ENCODE data around the gene B9D1.

DNA sequence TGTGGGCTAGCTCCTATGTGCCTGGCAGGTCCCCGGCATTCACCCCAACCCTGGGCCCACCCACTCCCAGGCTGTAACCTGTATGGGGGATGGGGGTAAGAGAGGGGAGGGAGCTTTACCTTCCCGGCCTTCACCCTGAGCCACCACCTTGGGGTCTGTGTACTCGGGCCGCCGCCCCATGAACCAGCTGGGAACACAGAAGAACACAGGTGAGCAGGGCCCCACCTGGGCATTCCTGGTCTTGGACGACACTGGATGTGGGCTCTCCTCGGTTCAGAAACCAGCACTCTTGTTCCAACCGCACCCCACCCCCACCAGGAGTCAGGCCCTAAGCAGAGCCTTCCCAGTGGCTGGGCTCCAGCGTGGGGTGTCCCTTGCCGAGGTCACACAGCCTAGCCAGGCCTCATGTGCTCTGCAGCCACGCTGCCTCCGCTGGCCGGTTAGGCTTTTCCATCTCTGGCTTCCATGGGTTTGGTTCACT is 18.8 kb downstream of the B9D1 start:
- TF ChIP-seq, protein P1, sequence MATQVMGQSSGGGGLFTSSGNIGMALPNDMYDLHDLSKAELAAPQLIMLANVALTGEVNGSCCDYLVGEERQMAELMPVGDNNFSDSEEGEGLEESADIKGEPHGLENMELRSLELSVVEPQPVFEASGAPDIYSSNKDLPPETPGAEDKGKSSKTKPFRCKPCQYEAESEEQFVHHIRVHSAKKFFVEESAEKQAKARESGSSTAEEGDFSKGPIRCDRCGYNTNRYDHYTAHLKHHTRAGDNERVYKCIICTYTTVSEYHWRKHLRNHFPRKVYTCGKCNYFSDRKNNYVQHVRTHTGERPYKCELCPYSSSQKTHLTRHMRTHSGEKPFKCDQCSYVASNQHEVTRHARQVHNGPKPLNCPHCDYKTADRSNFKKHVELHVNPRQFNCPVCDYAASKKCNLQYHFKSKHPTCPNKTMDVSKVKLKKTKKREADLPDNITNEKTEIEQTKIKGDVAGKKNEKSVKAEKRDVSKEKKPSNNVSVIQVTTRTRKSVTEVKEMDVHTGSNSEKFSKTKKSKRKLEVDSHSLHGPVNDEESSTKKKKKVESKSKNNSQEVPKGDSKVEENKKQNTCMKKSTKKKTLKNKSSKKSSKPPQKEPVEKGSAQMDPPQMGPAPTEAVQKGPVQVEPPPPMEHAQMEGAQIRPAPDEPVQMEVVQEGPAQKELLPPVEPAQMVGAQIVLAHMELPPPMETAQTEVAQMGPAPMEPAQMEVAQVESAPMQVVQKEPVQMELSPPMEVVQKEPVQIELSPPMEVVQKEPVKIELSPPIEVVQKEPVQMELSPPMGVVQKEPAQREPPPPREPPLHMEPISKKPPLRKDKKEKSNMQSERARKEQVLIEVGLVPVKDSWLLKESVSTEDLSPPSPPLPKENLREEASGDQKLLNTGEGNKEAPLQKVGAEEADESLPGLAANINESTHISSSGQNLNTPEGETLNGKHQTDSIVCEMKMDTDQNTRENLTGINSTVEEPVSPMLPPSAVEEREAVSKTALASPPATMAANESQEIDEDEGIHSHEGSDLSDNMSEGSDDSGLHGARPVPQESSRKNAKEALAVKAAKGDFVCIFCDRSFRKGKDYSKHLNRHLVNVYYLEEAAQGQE (IDR thresholded peaks at IDR 0.05; ENCODE audit: low read depth) = no peak
- TF ChIP-seq EZH2 (IDR thresholded peaks at IDR 0.05) = no peak
- TF ChIP-seq, protein P2, sequence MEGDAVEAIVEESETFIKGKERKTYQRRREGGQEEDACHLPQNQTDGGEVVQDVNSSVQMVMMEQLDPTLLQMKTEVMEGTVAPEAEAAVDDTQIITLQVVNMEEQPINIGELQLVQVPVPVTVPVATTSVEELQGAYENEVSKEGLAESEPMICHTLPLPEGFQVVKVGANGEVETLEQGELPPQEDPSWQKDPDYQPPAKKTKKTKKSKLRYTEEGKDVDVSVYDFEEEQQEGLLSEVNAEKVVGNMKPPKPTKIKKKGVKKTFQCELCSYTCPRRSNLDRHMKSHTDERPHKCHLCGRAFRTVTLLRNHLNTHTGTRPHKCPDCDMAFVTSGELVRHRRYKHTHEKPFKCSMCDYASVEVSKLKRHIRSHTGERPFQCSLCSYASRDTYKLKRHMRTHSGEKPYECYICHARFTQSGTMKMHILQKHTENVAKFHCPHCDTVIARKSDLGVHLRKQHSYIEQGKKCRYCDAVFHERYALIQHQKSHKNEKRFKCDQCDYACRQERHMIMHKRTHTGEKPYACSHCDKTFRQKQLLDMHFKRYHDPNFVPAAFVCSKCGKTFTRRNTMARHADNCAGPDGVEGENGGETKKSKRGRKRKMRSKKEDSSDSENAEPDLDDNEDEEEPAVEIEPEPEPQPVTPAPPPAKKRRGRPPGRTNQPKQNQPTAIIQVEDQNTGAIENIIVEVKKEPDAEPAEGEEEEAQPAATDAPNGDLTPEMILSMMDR (IDR thresholded peaks at IDR 0.05 in 2 of 3, conservative IDR thresholded peaks at IDR 0.05 in 1 of 3; ENCODE audit: borderline replicate concordance in 1 of 3, insufficient read depth in 1 of 3, low read depth in 2 of 3, low read length in 2 of 3) = no peak; a peak in 1 of 6 replicates

All from HCT116 (cell line).